ENCODE results near the gene TM7SF2. TPM values are rescaled to one million over a fixed set of nuclear protein-coding genes. Genes with fewer than 3 reads are reported as not detected.

TM7SF2 gene
- total and polyA plus RNA-seq, 2 of the 13 experiments (the other 11 are each of a cell fraction or from before 2014, with no cell fraction given), result 56.0 to 66.9 TPM

DNA sequence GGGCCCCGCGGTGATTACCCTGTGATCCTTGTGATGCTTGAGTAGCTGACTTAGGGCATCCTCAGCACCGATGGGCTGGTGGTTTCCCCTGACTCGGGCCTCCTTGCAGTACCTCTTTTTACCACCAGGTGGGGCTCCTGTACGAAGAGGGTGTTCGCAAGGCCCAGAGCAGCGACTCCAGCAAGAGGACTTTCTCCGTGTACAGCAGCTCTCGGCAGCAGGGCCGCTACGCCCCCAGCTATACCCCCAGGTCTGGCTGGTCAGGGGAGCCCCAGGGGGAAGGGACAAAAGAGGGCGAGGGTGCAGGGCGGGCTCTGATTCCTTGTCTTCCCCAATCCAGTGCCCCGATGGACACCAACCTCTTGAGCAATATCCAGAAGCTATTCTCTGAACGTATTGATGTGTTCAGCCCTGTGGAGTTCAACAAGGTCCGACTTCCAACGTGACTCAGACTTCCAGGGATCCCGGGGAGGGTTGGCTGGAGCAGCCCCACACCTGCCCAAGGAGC is 1.3 kb upstream of the TM7SF2 start (continued):
- TF ChIP-seq GTF3A (CRISPR knock-in tag; conservative IDR thresholded peaks at IDR 0.05) (no peak), DNMT3B (CRISPR knock-in tag; conservative IDR thresholded peaks at IDR 0.05) (no peak), FOXO1 (CRISPR knock-in tag; IDR thresholded peaks at IDR 0.05) (no peak), GABPA (IDR thresholded peaks at IDR 0.05; ENCODE audit: low read depth, low read length) (no peak), GABPA (CRISPR knock-in tag; IDR thresholded peaks at IDR 0.05; ENCODE audit: low read depth) (no peak), MAF1 (CRISPR knock-in tag; IDR thresholded peaks at IDR 0.05; ENCODE audit: borderline replicate concordance) (no peak), ZNF30 (CRISPR knock-in tag; IDR thresholded peaks at IDR 0.05) (no peak), THYN1 (CRISPR knock-in tag; IDR thresholded peaks at IDR 0.05; ENCODE audit: borderline replicate concordance, low read depth) (no peak), SALL1 (CRISPR knock-in tag; IDR thresholded peaks at IDR 0.05) (peak; percentile 47; the same call in 1 of the 2 replicates), PHF20 (CRISPR knock-in tag; IDR thresholded peaks at IDR 0.05) (peak; percentile 19; the same call in 1 of the 2 replicates), ZKSCAN8 (CRISPR knock-in tag; IDR thresholded peaks at IDR 0.05; ENCODE audit: borderline replicate concordance) (no peak), RBM22 (optimal IDR thresholded peaks at IDR 0.05; ENCODE audit: low read length) (peak; percentile 79), SIN3A (IDR thresholded peaks at IDR 0.05; ENCODE audit: borderline replicate concordance, low read depth, low read length) (peak; percentile 49; the same call in 1 of the 2 replicates), YY1 (IDR thresholded peaks at IDR 0.05; ENCODE audit: insufficient read depth, insufficient replicate concordance, low read depth, low read length) (peak; percentile 29), RARA (CRISPR knock-in tag; IDR thresholded peaks at IDR 0.05) (no peak), NKX3-1 (CRISPR knock-in tag; IDR thresholded peaks at IDR 0.05) (no peak), FOXJ3 (CRISPR knock-in tag; IDR thresholded peaks at IDR 0.05; ENCODE audit: borderline replicate concordance) (no peak), ERF (CRISPR knock-in tag; IDR thresholded peaks at IDR 0.05) (peak; percentile 48; the same call in 1 of the 2 replicates)
- TF ChIP-seq, protein P1, sequence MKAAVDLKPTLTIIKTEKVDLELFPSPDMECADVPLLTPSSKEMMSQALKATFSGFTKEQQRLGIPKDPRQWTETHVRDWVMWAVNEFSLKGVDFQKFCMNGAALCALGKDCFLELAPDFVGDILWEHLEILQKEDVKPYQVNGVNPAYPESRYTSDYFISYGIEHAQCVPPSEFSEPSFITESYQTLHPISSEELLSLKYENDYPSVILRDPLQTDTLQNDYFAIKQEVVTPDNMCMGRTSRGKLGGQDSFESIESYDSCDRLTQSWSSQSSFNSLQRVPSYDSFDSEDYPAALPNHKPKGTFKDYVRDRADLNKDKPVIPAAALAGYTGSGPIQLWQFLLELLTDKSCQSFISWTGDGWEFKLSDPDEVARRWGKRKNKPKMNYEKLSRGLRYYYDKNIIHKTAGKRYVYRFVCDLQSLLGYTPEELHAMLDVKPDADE (CRISPR knock-in tag; IDR thresholded peaks at IDR 0.05), result no peak
- TF ChIP-seq, protein P2, sequence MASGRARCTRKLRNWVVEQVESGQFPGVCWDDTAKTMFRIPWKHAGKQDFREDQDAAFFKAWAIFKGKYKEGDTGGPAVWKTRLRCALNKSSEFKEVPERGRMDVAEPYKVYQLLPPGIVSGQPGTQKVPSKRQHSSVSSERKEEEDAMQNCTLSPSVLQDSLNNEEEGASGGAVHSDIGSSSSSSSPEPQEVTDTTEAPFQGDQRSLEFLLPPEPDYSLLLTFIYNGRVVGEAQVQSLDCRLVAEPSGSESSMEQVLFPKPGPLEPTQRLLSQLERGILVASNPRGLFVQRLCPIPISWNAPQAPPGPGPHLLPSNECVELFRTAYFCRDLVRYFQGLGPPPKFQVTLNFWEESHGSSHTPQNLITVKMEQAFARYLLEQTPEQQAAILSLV (CRISPR knock-in tag; IDR thresholded peaks at IDR 0.05; ENCODE audit: borderline replicate concordance), result peak; percentile 64; the same call in 1 of the 2 replicates
- TF ChIP-seq, protein P3, sequence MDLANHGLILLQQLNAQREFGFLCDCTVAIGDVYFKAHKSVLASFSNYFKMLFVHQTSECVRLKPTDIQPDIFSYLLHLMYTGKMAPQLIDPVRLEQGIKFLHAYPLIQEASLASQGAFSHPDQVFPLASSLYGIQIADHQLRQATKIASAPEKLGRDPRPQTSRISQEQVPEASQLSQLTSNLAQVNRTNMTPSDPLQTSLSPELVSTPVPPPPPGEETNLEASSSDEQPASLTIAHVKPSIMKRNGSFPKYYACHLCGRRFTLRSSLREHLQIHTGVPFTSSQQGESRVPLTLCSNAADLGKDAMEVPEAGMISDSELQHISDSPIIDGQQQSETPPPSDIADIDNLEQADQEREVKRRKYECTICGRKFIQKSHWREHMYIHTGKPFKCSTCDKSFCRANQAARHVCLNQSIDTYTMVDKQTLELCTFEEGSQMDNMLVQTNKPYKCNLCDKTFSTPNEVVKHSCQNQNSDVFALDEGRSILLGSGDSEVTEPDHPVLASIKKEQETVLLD (CRISPR knock-in tag; IDR thresholded peaks at IDR 0.05; ENCODE audit: low read depth), result no peak
- TF ChIP-seq, protein P4, sequence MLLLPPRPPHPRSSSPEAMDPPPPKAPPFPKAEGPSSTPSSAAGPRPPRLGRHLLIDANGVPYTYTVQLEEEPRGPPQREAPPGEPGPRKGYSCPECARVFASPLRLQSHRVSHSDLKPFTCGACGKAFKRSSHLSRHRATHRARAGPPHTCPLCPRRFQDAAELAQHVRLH (CRISPR knock-in tag; IDR thresholded peaks at IDR 0.05; ENCODE audit: borderline replicate concordance, low read depth), result no peak
- TF ChIP-seq, protein P5, sequence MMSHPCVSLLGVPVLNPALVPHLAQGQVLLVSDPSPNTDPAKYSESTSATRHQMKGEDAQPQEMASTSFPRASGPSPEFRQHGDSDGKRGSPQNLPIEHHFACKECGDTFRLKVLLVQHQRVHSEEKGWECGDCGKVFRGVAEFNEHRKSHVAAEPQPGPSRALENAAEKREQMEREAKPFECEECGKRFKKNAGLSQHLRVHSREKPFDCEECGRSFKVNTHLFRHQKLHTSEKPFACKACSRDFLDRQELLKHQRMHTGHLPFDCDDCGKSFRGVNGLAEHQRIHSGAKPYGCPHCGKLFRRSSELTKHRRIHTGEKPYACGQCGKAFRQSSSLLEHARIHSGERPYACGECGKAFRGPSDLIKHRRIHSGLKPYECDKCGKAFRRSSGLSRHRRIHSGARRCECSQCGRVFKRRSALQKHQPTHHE (CRISPR knock-in tag; IDR thresholded peaks at IDR 0.05; ENCODE audit: borderline replicate concordance), result no peak

Data from HepG2 (cell line).